Measurements from ENCODE around the gene MAJIN. TPM values are rescaled to one million over a fixed set of nuclear protein-coding genes. Genes with fewer than 3 reads are reported as not detected.
A peak's percentile ranks its signal among the peaks of the same experiment; 100 is the strongest.

Gene MAJIN
- total and polyA plus RNA-seq, 2 experiments from 2014 or later: not detected

- Mint-ChIP-seq H3K27ac (no peak overlapping the region), H3K9me3 (no peaks in the 10 kb centered on the region), H3K4me3 (no peak overlapping the region), H3K4me1 (peaks cover 5% of the 10 kb centered on the region), H3K36me3 (ENCODE audit: low read depth) (no peaks in the 10 kb centered on the region; the same call in 2 of the 3 replicates), H3K27me3 (ENCODE audit: insufficient read depth, low read depth, poor library complexity) (peaks cover 19% of the 10 kb centered on the region)
- no peak overlapping the region for H3K27ac ChIP-seq (ENCODE audit: low read depth)
- ATAC-seq (no peak), DNase-seq (ENCODE audit: low spot score) (no peak)
- no peak overlapping the region for H2AFZ ChIP-seq
- no peaks in the 10 kb centered on the region for H3K4me1 ChIP-seq (ENCODE audit: insufficient read depth)
- TF ChIP-seq, protein P1, sequence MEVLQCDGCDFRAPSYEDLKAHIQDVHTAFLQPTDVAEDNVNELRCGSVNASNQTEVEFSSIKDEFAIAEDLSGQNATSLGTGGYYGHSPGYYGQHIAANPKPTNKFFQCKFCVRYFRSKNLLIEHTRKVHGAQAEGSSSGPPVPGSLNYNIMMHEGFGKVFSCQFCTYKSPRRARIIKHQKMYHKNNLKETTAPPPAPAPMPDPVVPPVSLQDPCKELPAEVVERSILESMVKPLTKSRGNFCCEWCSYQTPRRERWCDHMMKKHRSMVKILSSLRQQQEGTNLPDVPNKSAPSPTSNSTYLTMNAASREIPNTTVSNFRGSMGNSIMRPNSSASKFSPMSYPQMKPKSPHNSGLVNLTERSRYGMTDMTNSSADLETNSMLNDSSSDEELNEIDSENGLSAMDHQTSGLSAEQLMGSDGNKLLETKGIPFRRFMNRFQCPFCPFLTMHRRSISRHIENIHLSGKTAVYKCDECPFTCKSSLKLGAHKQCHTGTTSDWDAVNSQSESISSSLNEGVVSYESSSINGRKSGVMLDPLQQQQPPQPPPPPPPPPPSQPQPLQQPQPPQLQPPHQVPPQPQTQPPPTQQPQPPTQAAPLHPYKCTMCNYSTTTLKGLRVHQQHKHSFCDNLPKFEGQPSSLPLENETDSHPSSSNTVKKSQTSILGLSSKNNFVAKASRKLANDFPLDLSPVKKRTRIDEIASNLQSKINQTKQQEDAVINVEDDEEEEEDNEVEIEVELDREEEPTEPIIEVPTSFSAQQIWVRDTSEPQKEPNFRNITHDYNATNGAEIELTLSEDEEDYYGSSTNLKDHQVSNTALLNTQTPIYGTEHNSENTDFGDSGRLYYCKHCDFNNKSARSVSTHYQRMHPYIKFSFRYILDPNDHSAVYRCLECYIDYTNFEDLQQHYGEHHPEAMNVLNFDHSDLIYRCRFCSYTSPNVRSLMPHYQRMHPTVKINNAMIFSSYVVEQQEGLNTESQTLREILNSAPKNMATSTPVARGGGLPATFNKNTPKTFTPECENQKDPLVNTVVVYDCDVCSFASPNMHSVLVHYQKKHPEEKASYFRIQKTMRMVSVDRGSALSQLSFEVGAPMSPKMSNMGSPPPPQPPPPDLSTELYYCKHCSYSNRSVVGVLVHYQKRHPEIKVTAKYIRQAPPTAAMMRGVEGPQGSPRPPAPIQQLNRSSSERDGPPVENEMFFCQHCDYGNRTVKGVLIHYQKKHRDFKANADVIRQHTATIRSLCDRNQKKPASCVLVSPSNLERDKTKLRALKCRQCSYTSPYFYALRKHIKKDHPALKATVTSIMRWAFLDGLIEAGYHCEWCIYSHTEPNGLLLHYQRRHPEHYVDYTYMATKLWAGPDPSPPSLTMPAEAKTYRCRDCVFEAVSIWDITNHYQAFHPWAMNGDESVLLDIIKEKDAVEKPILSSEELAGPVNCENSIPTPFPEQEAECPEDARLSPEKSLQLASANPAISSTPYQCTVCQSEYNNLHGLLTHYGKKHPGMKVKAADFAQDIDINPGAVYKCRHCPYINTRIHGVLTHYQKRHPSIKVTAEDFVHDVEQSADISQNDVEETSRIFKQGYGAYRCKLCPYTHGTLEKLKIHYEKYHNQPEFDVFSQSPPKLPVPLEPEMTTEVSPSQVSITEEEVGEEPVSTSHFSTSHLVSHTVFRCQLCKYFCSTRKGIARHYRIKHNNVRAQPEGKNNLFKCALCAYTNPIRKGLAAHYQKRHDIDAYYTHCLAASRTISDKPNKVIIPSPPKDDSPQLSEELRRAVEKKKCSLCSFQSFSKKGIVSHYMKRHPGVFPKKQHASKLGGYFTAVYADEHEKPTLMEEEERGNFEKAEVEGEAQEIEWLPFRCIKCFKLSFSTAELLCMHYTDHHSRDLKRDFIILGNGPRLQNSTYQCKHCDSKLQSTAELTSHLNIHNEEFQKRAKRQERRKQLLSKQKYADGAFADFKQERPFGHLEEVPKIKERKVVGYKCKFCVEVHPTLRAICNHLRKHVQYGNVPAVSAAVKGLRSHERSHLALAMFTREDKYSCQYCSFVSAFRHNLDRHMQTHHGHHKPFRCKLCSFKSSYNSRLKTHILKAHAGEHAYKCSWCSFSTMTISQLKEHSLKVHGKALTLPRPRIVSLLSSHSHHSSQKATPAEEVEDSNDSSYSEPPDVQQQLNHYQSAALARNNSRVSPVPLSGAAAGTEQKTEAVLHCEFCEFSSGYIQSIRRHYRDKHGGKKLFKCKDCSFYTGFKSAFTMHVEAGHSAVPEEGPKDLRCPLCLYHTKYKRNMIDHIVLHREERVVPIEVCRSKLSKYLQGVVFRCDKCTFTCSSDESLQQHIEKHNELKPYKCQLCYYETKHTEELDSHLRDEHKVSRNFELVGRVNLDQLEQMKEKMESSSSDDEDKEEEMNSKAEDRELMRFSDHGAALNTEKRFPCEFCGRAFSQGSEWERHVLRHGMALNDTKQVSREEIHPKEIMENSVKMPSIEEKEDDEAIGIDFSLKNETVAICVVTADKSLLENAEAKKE (CRISPR knock-in tag; IDR thresholded peaks at IDR 0.05): no peak
- TF ChIP-seq STAT1 (IDR thresholded peaks at IDR 0.05; ENCODE audit: unreplicated experiment) (no peak), JUNB (IDR thresholded peaks at IDR 0.05; ENCODE audit: unreplicated experiment) (no peak), EZH2 (IDR thresholded peaks at IDR 0.05; ENCODE audit: low read depth, unreplicated experiment) (no peak)
- H4K20me1 ChIP-seq (replicated peaks; ENCODE audit: insufficient read depth): no peaks in the 10 kb centered on the region
- H3K4me2 ChIP-seq: no peak overlapping the region
- H3K4me3 ChIP-seq: no peak overlapping the region
- no peaks in the 10 kb centered on the region for H3K36me3 ChIP-seq (ENCODE audit: insufficient read depth)
- no peaks in the 10 kb centered on the region for H3F3A ChIP-seq (replicated peaks; ENCODE audit: low read depth)
- H3K27me3 ChIP-seq (ENCODE audit: insufficient read depth): no peaks in the 10 kb centered on the region
- no peaks in the 10 kb centered on the region for H3K79me2 ChIP-seq (replicated peaks; ENCODE audit: insufficient read depth)
- no peaks in the 10 kb centered on the region for H3K9me2 ChIP-seq (ENCODE audit: insufficient read depth)
Observed at GRCh38 chr11:64894812-64895452, 77.0 kb downstream of the MAJIN start.

- Histone ChIP-seq H2AFZ (no peak overlapping the region), H3K36me3 (ENCODE audit: insufficient read depth) (no peaks in the 10 kb centered on the region), H3K27ac (ENCODE audit: low read depth) (no peak overlapping the region), H3K4me2 (no peak overlapping the region), H3K9me2 (ENCODE audit: insufficient read depth) (no peaks in the 10 kb centered on the region), H3K4me3 (no peak overlapping the region), H3K79me2 (replicated peaks; ENCODE audit: insufficient read depth) (no peaks in the 10 kb centered on the region), H4K20me1 (replicated peaks; ENCODE audit: insufficient read depth) (no peaks in the 10 kb centered on the region), H3K4me1 (ENCODE audit: insufficient read depth) (no peaks in the 10 kb centered on the region), H3F3A (replicated peaks; ENCODE audit: low read depth) (no peaks in the 10 kb centered on the region), H3K27me3 (ENCODE audit: insufficient read depth) (no peaks in the 10 kb centered on the region)
- Mint-ChIP-seq H3K27me3 (ENCODE audit: insufficient read depth, low read depth, poor library complexity) (peaks cover 17% of the 10 kb centered on the region), H3K4me1 (peaks cover 6% of the 10 kb centered on the region), H3K9me3 (no peaks in the 10 kb centered on the region), H3K27ac (no peak overlapping the region), H3K36me3 (ENCODE audit: low read depth) (no peaks in the 10 kb centered on the region; the same call in 2 of the 3 replicates), H3K4me3 (no peak overlapping the region)
- DNase-seq (ENCODE audit: low spot score) (peak; percentile 93), ATAC-seq (peak; percentile 95)
- TF ChIP-seq REST (IDR thresholded peaks at IDR 0.05; ENCODE audit: unreplicated experiment): no peak
- TF ChIP-seq, protein P2, sequence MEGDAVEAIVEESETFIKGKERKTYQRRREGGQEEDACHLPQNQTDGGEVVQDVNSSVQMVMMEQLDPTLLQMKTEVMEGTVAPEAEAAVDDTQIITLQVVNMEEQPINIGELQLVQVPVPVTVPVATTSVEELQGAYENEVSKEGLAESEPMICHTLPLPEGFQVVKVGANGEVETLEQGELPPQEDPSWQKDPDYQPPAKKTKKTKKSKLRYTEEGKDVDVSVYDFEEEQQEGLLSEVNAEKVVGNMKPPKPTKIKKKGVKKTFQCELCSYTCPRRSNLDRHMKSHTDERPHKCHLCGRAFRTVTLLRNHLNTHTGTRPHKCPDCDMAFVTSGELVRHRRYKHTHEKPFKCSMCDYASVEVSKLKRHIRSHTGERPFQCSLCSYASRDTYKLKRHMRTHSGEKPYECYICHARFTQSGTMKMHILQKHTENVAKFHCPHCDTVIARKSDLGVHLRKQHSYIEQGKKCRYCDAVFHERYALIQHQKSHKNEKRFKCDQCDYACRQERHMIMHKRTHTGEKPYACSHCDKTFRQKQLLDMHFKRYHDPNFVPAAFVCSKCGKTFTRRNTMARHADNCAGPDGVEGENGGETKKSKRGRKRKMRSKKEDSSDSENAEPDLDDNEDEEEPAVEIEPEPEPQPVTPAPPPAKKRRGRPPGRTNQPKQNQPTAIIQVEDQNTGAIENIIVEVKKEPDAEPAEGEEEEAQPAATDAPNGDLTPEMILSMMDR (conservative IDR thresholded peaks at IDR 0.05; ENCODE audit: low read depth in 2 of 2): peak; percentile 82 to 100
Observed at GRCh38 chr11:64894070-64894811, 77.7 kb downstream of the MAJIN start.
